Upper lobe of left lung (tissue), 6 donors: ENCODE measurements around the gene SIL1. TPM values are rescaled to one million over a fixed set of nuclear protein-coding genes. Genes with fewer than 3 reads are reported as not detected.
A peak's percentile ranks its signal among the peaks of the same experiment; 100 is the strongest.

Source experiments
- ATAC-seq, 2 donors: fragments of 200-7000 bp; cut with Tn5 transposase; one replicate each; pipeline ENCODE4 v1.9.1; 2022; ENCODE audit warnings: mild to moderate bottlenecking in 2 of 2, moderate library complexity in 2 of 2; ENCODE audit not compliant: low FRiP score in 2 of 2
- DNase-seq, 2 donors: peaks; one replicate each; pipeline ENCODE4 v3.0.0-alpha.2; 2019 to 2020
- H3K27ac ChIP-seq, 4 donors: fragments of 200-600 bp; sonication (generic); one replicate each; pipeline ENCODE4 v1.5.1; 2016 to 2019
- H3K27me3 ChIP-seq, 4 donors: fragments of 200-600 bp; sonication (generic); one replicate each; pipeline ENCODE4 v1.5.1; 2017 to 2019
- H3K36me3 ChIP-seq, 4 donors: fragments of 200-600 bp; sonication (generic); one replicate each; pipeline ENCODE4 v1.5.1; 2016 to 2019
- H3K4me1 ChIP-seq, 4 donors: fragments of 200-600 bp; sonication (generic); one replicate each; pipeline ENCODE4 v1.5.1; 2018 to 2019
- H3K4me3 ChIP-seq, 4 donors: fragments of 200-600 bp; sonication (generic); one replicate each; pipeline ENCODE4 v1.5.1; 2017 to 2019; ENCODE audit warnings: mild to moderate bottlenecking in 2 of 4, moderate library complexity in 1 of 4
- H3K9me3 ChIP-seq, 4 donors: fragments of 200-600 bp; sonication (generic); one replicate each; pipeline ENCODE4 v1.5.1; 2018 to 2019
- EP300 ChIP-seq, 4 donors: sonication (generic); formaldehyde crosslinking; IDR thresholded peaks; one replicate each; pipeline ENCODE4 v1.5.1; 2017; ENCODE audit warnings: antibody characterized with exemption in 4 of 4, control low read depth in 2 of 4
- POLR2A ChIP-seq, 4 donors: fragments of 450-650 bp; IDR thresholded peaks; one replicate each; pipeline ENCODE4 v1.5.1; 2016 to 2017; ENCODE audit warnings: antibody characterized with exemption in 4 of 4, mild to moderate bottlenecking in 2 of 4
- POLR2AphosphoS5 ChIP-seq, 2 donors: sonication (generic); formaldehyde crosslinking; IDR thresholded peaks; one replicate each; pipeline ENCODE4 v1.5.1; 2017; ENCODE audit warnings: antibody characterized with exemption in 2 of 2
- WGBS, 2 donors: methylation state at CpG; one replicate each; pipeline ENCODE4 v1.1.5; 2017 to 2018; 5-methylcytosine and 5-hydroxymethylcytosine counted together
- total RNA-seq, 6 donors: library from RNA; depleted of rRNA in 4 of 6; stranded (reverse); fragments of >200 nt in 4 of 6; gene quantifications; one replicate each; pipeline versions ENCODE4 v1.1.0 to v1.2.1, GENCODE V29; 2016 to 2021
- TF ChIP-seq, protein P1 (sequence below), 6 experiments: fragments of 450-650 bp in 4 of 6; fragments of 200-600 bp in 2 of 6; sonication (generic) in 2 of 6; IDR thresholded peaks; one replicate each; pipeline ENCODE4 v1.5.1; 2016 to 2019; ENCODE audit warnings: antibody characterized with exemption in 6 of 6
- donor health status: DM: no; HTN: no; CAD: no; lungs with moderate emphysema.
- donor health status: DM: no; HTN: yes; CAD: no; lungs with severe emphysema.

The SIL1 gene
- total RNA-seq = 10 to 100 TPM; 30.2 to 83.8 (median 51.2) TPM

DNA sequence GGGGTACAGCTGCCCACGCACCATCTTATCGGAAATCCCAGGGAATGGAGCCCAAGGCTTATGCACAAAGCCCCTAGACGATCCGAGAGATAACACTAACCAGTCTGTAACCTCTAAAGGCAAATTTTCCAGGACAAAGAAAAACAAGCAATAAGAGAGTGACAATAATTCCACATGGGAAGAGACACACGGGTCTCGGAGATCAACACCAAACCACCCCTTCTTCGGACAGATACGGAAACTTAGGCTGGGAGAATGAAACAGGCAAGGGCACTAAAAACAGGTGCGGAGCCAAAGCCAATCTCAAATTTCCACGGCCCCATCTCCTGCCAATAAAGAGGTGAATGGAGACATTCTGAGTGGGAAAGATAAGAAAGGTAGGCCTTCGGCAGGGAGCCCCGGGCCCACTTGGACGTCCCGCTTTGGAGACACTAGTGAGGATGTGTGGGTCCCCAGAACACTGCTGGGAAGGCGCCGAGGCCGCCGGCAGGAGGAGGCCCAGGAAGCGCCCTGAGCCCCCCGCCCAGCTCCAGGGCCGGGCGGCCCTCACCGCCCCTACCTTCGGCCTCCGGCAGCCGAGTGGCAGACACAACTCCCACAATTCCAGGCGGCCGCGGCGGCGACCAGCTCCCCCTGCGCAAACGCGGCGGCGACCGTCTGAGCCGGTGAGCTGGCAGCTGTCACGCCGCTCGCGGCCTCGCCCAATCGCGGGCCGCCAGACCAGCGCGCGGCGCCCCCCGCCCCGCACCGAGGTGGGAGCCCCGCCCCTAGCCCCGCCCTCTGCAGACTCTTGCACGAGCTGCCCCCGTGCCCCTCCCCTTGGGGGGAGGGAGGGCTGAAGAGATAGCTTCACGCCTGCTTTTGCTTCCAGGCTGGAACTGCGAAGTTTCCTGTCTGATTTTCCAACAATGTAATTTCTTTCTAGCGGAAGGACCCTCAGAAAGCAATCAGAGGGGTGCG, at the start of gene SIL1:
Gene SIL1 (minus strand): TSS at position 659 of the 960 bp plus-strand sequence. CDS start 70,525 bp downstream, outside the sequence.
- peak; percentile 80 to 94 (median 88) for TF ChIP-seq POLR2A (IDR thresholded peaks at IDR 0.05)
- TF ChIP-seq POLR2AphosphoS5 (IDR thresholded peaks at IDR 0.05) = peak; percentile 86 to 91
- peak in 1 of 4 donors; percentile 9 for TF ChIP-seq EP300 (IDR thresholded peaks at IDR 0.05)
- TF ChIP-seq, protein P1, sequence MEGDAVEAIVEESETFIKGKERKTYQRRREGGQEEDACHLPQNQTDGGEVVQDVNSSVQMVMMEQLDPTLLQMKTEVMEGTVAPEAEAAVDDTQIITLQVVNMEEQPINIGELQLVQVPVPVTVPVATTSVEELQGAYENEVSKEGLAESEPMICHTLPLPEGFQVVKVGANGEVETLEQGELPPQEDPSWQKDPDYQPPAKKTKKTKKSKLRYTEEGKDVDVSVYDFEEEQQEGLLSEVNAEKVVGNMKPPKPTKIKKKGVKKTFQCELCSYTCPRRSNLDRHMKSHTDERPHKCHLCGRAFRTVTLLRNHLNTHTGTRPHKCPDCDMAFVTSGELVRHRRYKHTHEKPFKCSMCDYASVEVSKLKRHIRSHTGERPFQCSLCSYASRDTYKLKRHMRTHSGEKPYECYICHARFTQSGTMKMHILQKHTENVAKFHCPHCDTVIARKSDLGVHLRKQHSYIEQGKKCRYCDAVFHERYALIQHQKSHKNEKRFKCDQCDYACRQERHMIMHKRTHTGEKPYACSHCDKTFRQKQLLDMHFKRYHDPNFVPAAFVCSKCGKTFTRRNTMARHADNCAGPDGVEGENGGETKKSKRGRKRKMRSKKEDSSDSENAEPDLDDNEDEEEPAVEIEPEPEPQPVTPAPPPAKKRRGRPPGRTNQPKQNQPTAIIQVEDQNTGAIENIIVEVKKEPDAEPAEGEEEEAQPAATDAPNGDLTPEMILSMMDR (IDR thresholded peaks at IDR 0.05) = peak in 2 of 6 experiments; percentile 19 to 26
- peak; percentile 97 to 99 for DNase-seq
- H3K4me3 ChIP-seq = peak within 1 kb of the TSS; percentile 52 to 75 (median 73)
- no peaks in the 10 kb centered on the region for H3K27me3 ChIP-seq
- peaks cover 10 to 33% (median 18%) of the 10 kb centered on the region in 4 donors for H3K4me1 ChIP-seq
- ATAC-seq = peak; percentile 97 to 99
- H3K36me3 ChIP-seq = no peaks in the 10 kb centered on the region
- WGBS, 2 donors = 3 to 4% methylated on average over 21 to 22 of the region's 61 CpGs
- no peaks in the 10 kb centered on the region for H3K9me3 ChIP-seq
- peak within 1 kb of the TSS; percentile 91 to 95 (median 93) for H3K27ac ChIP-seq

DNA sequence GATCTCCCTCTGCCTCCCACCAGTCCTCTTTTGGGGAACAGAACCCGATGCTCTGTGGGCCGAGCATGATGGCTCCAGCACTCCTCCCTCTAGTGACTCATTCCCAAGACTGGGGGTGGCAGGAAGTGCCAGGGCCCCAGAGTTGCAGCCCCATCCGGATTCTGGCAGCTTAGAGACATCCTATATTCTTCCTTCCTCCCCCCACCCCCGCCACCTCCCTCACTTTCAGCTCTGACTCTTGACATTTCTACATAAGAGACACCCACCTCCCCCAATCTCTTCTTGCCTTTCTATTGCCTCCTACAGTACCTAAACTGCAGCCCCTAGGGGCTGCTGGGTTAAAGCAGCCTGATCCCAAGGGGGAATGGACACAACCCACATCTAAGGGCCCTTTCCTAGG, 48.2 kb upstream of the SIL1 start:
- 18 to 20% methylated on average over 4 of the region's 4 CpGs for WGBS, 2 donors
- peak in 1 of 2 donors; percentile 66 for ATAC-seq
- DNase-seq = peak in 1 of 2 donors; percentile 52

DNA sequence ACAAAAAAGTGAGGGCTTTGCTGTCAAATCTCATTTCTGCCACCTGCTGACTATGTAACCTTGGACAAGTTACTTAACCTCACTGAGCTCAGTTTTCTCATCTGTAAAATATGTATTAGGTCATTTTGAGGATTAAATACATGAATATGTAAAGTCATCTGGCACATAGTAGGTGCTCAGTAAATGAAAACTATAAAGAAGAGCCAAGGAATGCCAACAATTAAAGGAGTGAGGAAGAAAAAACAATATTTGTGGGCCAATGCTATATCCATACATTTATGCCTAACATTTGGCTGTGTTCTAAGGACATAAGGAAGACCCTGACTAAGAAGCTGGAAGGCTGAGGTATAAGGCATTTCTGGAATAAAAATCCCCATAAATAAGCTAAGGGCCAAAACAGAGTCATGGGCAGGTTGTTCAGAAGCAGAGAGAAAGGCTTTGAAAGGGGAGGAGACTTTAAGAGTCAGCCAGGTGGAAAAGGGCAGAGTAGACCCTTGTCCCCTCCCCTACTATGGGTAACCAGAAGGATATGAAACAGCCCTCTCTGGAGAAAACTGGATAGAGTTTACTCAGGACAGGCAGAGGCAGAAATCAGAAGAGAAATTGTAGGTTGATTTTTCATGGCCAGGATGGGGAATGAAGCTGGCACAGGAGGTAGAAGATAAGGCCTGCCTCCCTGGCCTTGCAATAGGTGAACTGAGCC, 47.6 kb upstream of the SIL1 start:
- Histone ChIP-seq H3K27ac (no peak overlapping the region), H3K9me3 (no peaks in the 10 kb centered on the region), H3K4me3 (no peak overlapping the region), H3K27me3 (no peaks in the 10 kb centered on the region), H3K4me1 (peaks cover 0 to 11% (median 0%) of the 10 kb centered on the region in 4 donors), H3K36me3 (no peaks in the 10 kb centered on the region)
- no peak for TF ChIP-seq POLR2AphosphoS5 (IDR thresholded peaks at IDR 0.05)
- no peak for TF ChIP-seq POLR2A (IDR thresholded peaks at IDR 0.05)
- no peak for TF ChIP-seq EP300 (IDR thresholded peaks at IDR 0.05)
- TF ChIP-seq, protein P1 (IDR thresholded peaks at IDR 0.05) = no peak
- no peak for DNase-seq
- ATAC-seq = no peak

More for the DNA sequence above, 48.2 kb upstream of the SIL1 start:
- Histone ChIP-seq H3K4me1 (peaks cover 0 to 14% (median 0%) of the 10 kb centered on the region in 4 donors), H3K4me3 (no peak overlapping the region), H3K36me3 (no peaks in the 10 kb centered on the region), H3K27me3 (no peaks in the 10 kb centered on the region), H3K9me3 (no peaks in the 10 kb centered on the region), H3K27ac (no peak overlapping the region)
- TF ChIP-seq, protein P1 (IDR thresholded peaks at IDR 0.05) = no peak
- TF ChIP-seq POLR2A (IDR thresholded peaks at IDR 0.05) (no peak), POLR2AphosphoS5 (IDR thresholded peaks at IDR 0.05) (no peak), EP300 (IDR thresholded peaks at IDR 0.05) (no peak)

DNA sequence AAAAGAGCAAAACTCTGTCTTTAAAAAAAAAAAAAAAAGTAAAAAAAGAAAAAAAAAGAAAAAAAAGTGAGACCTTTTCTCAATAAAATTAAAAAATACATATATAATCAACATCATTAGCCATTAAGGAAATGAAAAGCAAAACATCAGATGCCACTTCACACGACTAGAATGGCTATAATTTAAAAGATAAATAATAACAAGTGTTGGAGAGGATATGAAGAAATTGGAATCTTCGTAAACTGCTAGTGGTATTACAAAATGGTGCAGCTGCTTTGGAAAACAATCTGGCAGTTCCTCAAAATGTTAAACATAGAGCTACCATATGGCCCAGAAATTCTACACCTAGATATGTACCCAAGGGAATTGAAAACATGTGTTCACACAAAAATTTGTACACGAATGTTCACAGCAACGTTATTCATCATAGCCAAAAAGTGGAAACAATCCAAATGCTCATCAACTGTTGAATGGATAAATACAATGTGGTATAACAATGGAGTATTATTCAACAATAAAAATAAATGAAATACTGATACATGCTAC, 45.3 kb upstream of the SIL1 start:
- no peaks in the 10 kb centered on the region for H3K9me3 ChIP-seq
- WGBS, 2 donors = 75 to 76% methylated on average over 4 of the region's 4 CpGs
- H3K27ac ChIP-seq = no peak overlapping the region
- H3K4me3 ChIP-seq = no peak overlapping the region
- TF ChIP-seq, protein P1 (IDR thresholded peaks at IDR 0.05) = no peak
- TF ChIP-seq POLR2AphosphoS5 (IDR thresholded peaks at IDR 0.05) (no peak), EP300 (IDR thresholded peaks at IDR 0.05) (no peak), POLR2A (IDR thresholded peaks at IDR 0.05) (no peak)
- H3K27me3 ChIP-seq = no peaks in the 10 kb centered on the region
- no peak for ATAC-seq
- no peak for DNase-seq
- peaks cover 0 to 11% (median 0%) of the 10 kb centered on the region in 4 donors for H3K4me1 ChIP-seq
- H3K36me3 ChIP-seq = no peaks in the 10 kb centered on the region
